Activated naive CD8-positive, alpha-beta T cell treated with anti-CD3 and anti-CD28 coated beads, Interleukin-2, amount 50 U/mL, for 16 hours (primary cell): Measurements from ENCODE around the gene FAM72B.
"Not testable (repeated sequence)": the region's sequence is repeated elsewhere in the genome, so short reads cannot be mapped to it uniquely, and the experiment has no call there.

ENCODE experiments used
- DNase-seq: peaks from one replicate; pipeline ENCODE4 v3.0.0-alpha.2; 2020; ENCODE audit warnings: low read depth, low spot score

Gene FAM72B

DNA sequence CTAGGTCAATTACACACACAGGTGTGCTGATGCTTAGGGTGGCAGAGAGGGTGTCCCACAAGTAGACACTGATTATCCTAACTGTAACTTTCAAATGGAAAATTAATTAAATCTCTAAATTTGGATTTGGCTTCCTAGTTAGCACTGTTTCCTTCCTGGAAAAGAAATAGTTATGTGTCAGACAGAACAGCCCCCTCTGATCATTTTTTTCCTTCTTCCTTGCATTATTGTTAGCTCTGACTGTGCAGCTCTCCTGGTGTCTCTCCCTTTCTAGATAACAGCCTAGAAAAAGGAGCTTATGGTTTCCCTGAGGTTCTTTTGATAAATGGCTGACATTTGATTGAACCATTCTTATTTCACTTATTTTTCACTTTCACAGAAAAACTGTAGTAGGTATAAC is 31.4 kb downstream of the FAM72B start:
- not testable (repeated sequence) for DNase-seq

DNA sequence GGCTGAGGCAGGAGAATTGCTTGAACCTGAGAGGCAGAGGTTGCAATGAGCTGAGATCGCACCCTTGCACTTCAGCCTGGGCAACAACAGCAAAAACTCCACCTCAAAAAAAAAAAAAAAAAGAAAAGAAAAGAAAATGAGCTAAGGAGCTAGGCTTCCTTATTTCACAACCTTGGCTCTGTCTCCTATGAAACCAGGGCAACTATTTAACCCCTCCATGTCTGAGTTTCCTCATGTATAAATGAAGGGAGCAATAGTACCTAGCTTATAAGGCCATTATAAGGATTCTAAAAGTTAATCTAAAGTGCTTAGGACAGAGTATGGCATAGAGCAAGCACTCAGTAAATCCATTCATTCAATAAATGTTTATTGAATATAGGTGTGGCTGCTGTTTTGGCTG is 32.8 kb downstream of the FAM72B start:
- DNase-seq: not testable (repeated sequence)

DNA sequence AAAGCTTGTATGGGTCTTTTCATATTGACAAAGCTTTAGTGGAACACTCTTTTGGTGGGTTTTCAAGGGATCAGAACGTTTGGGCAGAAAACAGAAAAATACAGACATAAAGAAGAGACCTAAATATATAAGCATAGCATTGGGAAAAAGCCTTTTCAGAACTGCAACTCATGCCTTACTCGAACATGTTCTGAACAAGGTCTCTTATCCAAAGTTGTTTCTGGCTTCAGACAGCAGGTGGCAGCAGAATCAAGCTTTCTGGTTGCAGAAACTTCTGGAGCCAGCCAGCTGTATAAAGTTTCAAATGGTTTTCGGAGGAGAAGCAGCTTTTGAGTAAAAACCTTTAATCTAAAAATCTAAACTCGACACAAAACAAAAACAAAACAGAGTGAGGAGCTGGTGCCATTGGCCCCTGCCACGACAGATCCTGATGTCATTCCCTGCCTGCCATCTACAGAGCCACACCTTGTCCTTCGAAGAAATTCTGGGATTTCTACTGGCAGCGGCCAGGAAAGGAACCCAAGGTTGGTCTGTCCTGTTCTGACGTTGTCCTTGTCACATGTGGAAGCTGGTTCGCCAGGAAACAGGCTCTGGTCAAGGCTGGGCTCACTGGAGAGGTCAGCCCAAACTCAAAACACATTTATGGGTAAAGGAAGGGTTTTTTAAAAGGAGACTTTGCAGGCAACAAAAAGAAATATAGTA is 35.5 kb downstream of the FAM72B start:
- not testable (repeated sequence) for DNase-seq

DNA sequence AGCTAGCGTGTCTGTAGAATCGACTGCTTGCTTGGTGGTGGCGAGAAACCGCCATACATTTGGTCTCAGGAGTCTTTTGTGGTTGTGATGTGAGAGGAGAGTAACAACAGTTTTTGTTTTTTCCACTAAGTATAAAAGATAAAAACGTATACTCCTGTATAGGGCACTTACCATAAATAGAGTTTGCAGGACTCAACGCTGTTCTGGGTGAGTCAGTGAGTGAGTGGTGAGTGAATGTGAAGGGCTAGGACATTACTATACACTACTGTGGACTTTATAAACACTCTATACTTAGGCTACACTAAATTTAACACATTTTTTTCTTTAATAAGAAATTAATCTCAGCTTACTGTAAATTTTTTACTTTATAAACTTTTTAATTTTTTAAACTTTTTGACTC is 43.7 kb downstream of the FAM72B start:
- not testable (repeated sequence) for DNase-seq

DNA sequence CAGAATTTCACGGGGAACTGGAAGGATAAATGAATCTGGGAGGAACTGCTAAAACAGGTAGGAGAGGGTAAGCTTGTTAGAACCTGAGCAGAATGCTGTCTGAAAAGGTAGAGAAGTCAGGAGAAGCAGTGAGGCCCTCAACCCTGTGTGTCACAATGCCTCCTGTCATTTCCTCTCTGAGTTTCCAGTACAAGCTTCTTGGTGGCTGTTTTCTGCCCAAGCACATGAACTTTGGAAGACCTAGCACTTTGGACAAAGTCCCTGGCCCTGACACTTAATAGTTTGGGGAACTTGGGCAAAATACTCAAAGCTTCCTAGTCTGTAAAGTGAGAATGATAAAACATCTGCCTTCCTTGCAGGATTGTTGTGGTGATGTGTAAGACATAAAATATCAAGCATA is 52.6 kb downstream of the FAM72B start:
- not testable (repeated sequence) for DNase-seq

DNA sequence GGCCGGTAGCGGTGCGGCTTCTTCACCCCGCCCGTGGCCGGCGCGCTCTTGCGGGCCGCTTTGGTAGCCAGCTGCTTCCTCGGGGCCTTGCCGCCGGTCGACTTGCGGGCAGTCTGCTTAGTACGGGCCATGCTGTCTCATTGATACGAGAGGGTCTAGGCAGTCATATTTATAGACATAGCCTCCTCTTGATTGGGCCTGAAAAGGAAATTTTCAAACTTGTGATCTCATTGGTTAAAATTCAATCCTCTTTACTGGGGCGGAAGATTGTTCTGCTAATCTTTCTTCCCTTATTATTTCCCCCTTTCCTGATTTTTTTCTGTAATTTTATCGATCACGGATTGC is 65.7 kb downstream of the FAM72B start:
- not testable (repeated sequence) for DNase-seq
